ENCODE results near the gene YRDC.

The YRDC gene

DNA sequence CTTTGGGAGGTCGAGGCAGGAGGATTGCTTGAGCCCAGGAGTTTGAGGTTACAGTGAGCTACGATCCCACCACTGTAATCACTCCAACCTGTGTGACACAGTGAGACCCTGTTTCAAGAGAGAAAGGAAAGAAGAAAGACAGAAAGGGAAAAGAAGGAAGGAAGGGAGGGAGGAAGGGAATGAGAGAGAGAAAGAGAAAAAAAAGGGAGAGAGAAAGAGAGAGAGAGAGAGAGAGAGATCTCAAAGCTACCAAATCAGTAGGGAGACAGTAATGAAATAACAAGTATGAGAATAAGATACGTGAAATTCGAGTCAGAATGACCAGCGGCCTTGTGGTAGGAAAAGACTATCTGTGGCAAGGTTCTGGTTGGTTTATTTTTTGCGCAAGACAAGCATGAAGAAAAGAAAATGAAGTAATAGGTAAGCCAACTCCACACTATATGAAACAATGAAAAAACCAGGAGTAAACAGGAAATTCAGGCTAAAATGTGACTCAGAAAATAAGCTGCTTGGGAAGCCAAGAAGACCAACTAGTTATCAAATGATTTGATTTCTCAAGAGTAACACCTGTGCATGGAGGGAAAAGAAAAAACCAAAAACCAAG, 42.4 kb upstream of the YRDC start:
- H3K4me3 ChIP-seq (ENCODE audit: low read depth, low read length) = no peak overlapping the region
- DNase-seq (ENCODE audit: low read depth, low spot score) = no peak
- ChIA-PET CTCF (interaction anchor here (0.9 to 3.3 kb wide), 2 partner anchors 9 to 16 kb away, joined by 3 to 59 read pairs; partner anchors contain the start of gene MTF1), POLR2A (interaction anchor here (1.9 kb wide), 1 partner anchor 9 kb away, joined by 10 read pairs; the partner anchor contains the start of gene MTF1)
- no peak for TF ChIP-seq CTCF (IDR thresholded peaks at IDR 0.05; ENCODE audit: insufficient read depth, low read length, missing control alignments)

DNA sequence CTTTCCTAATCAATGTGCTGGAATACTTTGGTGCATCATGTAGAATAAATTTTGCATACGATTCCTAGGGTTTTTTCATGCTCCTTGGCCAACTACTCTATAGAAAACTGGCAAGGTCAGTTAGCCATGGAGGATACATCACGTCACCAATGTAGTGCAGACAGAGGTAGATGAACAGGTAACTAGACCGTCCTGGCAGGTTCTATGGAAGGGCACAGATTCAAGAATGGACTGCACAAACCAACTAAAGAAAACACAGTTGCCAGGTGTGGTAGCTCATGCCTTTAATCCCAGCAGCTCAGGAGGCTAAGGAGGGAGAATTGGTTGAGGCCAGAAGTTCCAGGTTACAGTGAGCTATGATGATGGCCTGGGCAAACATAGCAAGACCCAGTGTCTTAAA, 41.5 kb upstream of the YRDC start:
- CTCF ChIA-PET = interaction anchor here (0.9 to 3.3 kb wide), 2 partner anchors 10 to 15 kb away, joined by 3 to 59 read pairs; partner anchors contain the start of gene MTF1
- no peak for TF ChIP-seq CTCF (IDR thresholded peaks at IDR 0.05; ENCODE audit: insufficient read depth, low read length, missing control alignments)

GRCh38 chr1:37846647-37847339, 38.8 kb upstream of the YRDC start:
- POLR2A ChIA-PET = no interaction called here
- CTCF ChIA-PET = interaction anchor here (0.8 to 3.0 kb wide), 3 partner anchors 13 to 392 kb away, joined by 3 to 31 read pairs (median 3); partner anchors contain the start of gene MTF1
- no peak for TF ChIP-seq CTCF (IDR thresholded peaks at IDR 0.05; ENCODE audit: insufficient read depth, low read length, missing control alignments)
- H3K4me3 ChIP-seq (ENCODE audit: low read depth, low read length) = no peak overlapping the region
- DNase-seq (ENCODE audit: low read depth, low spot score) = no peak

More for the DNA sequence above, 41.5 kb upstream of the YRDC start:
- H3K4me3 ChIP-seq (ENCODE audit: low read depth, low read length) = no peak overlapping the region
- POLR2A ChIA-PET = no interaction called here
- DNase-seq (ENCODE audit: low read depth, low spot score) = no peak

DNA sequence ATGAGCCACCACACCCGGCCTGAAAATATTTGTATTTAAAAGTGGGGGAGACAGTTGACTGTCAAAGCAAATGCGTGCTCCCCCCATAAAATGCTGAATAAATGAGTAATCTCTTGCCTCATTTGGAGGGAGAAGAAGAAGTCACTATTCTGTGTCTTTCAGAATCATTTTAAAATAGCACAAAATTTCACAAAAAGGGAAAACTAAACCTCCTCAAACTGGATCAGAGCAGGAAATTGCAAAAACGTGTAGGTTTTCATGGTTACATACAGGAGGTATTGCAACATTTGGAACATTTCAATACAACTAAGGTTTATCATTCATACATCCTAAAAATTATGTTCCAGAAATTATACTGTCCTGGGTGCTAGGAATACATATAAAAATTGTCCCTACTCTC, 37.8 kb upstream of the YRDC start:
- TF ChIP-seq CTCF (IDR thresholded peaks at IDR 0.05; ENCODE audit: insufficient read depth, low read length, missing control alignments) = no peak
- POLR2A ChIA-PET = no interaction called here
- no peak overlapping the region for H3K4me3 ChIP-seq (ENCODE audit: low read depth, low read length)
- CTCF ChIA-PET = interaction anchor here (0.6 to 5.7 kb wide), 5 partner anchors 12 to 1761 kb away, joined by 3 to 39 read pairs (median 3); partner anchors contain the start of gene MTF1
- no peak for DNase-seq (ENCODE audit: low read depth, low spot score)

DNA sequence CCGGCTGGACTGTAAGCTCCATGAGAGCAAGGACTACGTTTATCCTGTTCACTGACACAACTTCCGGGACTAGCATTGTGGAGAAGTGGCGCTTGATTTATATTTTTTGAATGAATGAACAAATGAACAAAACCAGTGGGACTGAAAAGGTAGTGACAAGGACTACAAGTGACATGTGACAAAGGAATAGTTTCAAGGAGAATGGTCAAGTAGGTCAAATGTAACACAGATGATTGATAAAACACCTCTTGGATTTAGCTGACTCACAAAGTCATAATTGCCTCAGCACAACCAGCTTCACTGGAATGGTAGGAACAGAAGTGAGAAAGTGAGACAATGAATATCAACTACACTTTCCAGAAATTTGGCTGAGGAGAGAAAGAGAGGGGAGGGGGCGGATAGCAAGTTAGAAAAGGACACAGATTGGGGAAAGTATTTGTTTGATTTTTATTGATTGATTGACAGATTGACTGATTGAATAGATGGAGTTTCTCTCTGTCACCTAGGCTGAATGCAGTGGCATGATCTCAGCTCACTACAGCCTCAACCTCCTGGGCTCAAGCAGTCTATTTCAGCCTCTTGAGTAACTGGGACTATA, 37.1 kb upstream of the YRDC start:
- no peak overlapping the region for H3K4me3 ChIP-seq (ENCODE audit: low read depth, low read length)
- ChIA-PET CTCF (interaction anchor here (1.2 to 5.7 kb wide), 2 partner anchors 14 to 15 kb away, joined by 3 to 39 read pairs; partner anchors contain the start of gene MTF1), POLR2A (no interaction called here)
- TF ChIP-seq CTCF (IDR thresholded peaks at IDR 0.05; ENCODE audit: insufficient read depth, low read length, missing control alignments) = no peak
- DNase-seq (ENCODE audit: low read depth, low spot score) = no peak

GRCh38 chr1:37844536-37844935, 36.5 kb upstream of the YRDC start:
- CTCF ChIA-PET = interaction anchor here (1.2 to 5.7 kb wide), 2 partner anchors 13 to 15 kb away, joined by 3 to 39 read pairs; partner anchors contain the start of gene MTF1
- no peak for DNase-seq (ENCODE audit: low read depth, low spot score)
- TF ChIP-seq CTCF (IDR thresholded peaks at IDR 0.05; ENCODE audit: insufficient read depth, low read length, missing control alignments) = no peak
- H3K4me3 ChIP-seq (ENCODE audit: low read depth, low read length) = no peak overlapping the region
- POLR2A ChIA-PET = no interaction called here

Data from AG04449 (cell line).